GM04503 (cell line): ENCODE results near the gene NBAS.

Experiments
- DNase-seq: peaks from one replicate; pipeline ENCODE4 v3.0.0-alpha.2; 2012; ENCODE audit warnings: low read depth

NBAS gene

DNA sequence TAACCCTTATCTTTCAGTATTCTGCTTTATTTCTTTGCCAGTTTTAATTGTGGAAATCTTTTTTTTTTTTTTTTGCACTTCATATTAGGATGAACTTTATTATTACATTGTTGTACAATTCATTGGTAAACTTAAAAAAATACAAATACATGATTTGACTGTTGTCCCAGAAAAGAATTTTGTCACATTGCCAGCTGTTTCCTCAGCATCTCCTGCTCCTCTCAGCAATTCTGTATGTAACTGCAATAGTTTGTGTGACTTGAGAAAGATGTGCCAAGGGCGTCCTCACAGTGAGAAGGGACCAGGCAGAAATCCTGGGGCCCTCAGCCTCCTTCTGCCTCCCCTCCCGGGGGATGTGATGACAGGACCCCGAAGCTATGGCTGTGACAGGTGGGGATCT lies 254.4 kb downstream of the NBAS start:
- no peak for DNase-seq

DNA sequence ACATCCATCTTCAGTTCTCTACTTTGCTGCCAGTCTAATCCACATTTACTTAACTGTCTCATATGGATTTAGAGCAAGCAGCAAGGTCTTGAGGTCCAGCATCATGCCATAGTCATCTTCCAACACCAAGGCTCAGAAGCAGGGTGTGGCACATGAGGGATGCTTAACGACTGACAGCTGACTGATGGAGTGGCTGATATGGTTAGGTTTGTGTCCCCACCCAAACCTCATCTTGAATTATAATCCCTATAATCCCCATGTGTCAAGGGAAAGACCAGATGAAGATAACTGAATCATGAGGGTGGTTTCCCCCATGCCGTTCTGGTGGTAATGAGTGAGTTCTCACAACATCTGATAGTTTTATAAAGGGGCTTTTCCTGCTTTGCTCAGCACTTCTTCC lies 257.3 kb downstream of the NBAS start:
- no peak for DNase-seq

DNA sequence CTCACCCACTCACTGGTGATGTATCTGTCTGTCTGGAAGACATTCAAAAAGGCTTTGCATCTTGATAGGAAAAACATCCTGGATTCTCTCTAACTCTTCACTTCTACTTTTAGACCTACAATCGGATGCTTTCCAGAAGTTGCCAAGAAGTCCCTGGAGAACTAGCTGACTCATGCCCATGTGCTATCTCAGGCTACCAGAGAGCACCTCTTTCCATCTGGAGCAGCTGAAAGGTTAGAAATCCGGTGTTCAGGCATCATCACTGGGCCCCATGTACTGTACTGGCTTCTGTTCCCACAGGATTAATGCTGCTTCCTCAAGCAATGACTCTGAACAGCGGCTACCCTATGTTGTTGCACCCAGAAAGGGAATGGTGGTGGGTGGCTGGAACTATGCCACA lies 259.0 kb downstream of the NBAS start:
- peak; percentile 39 for DNase-seq

DNA sequence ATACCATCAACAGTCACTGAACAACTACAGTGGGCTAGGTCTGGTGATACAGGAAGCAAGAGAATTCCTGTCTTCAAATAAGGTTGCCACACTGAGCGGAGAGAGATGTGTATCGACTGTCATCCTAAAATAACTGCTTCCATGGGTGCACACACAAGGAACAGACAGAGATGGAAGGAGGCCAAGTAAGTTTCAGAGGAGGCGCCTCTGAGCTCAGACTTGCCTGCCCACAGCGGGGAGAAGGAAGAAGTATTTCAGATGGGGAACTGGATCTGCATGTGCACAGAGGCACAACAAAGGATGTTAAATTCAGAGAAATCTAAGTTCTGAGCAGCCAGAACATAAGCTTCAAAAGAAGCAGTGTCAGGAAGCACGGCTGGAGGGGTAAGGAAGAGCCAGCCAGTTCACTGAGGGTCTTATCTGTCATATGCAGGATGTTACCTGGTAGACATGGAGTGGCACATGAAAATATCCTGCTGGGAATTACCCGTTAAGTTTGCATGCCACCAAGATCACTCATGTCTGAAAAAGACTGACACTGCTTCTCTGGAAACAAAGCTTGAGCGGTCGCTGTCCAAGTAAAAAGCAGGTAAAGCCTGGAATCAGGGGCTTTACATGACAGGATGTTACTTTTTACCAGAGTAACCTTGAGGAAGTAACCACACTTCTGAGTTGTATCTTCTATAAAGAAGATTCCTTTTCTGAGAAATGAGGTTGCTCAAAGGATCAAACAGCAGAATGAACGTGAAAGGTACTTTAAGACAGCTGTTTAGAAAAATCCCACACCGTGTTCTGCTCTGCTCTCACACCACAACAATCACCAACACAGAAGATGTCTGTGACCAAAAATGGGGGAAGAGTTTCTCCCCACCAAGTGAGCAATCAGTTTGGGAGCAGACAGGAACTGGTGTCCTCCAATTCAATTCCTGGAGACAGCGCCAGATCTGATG lies 260.2 kb downstream of the NBAS start:
- no peak for DNase-seq

DNA sequence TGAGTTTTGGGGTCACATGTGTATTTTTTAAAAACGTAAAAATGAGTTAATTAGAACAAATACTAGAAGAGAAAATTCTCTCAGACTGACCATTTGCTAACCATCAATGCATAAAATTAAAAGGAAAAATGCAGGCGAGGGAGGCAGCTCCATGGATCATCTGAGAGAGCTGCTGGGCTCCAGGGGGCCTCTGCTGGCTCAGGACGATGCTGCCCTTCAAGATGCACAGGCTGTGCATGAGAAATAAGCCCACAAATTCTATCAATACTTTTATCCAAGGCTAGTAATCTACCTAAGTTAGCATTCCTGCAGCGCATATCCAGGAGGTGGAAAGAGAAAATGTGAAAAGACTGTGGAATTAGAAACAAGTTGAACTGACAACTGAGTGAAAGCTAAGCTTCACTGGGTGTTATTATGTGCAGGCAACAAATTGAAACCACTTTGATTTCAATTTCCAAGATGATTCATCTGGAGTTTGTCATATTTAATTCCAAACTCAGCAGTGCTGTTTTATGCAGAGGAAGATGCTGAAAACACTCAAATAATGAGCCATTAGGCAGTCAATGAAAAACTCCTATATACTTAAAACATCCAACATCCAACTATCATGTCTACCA lies 261.1 kb downstream of the NBAS start:
- DNase-seq: no peak

DNA sequence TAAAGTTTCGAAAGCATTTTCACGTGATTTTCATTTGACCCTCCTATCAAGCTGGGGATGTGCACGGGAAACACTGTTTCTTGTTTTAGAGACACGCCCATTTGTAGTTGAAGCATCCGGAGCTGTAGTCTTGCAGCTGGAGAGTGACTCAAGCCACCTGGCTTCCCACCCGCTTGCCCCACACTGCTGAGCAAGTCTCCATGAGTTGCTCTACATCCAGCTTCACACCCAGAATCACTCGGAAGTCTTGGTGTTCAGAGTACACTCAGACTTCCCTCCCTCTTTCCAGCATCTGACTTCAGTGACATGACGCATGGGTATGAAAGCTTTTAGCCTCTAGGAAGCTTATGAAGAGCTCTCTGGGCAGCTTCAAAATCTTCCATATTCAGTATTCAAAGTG lies 262.4 kb downstream of the NBAS start:
- DNase-seq: no peak

DNA sequence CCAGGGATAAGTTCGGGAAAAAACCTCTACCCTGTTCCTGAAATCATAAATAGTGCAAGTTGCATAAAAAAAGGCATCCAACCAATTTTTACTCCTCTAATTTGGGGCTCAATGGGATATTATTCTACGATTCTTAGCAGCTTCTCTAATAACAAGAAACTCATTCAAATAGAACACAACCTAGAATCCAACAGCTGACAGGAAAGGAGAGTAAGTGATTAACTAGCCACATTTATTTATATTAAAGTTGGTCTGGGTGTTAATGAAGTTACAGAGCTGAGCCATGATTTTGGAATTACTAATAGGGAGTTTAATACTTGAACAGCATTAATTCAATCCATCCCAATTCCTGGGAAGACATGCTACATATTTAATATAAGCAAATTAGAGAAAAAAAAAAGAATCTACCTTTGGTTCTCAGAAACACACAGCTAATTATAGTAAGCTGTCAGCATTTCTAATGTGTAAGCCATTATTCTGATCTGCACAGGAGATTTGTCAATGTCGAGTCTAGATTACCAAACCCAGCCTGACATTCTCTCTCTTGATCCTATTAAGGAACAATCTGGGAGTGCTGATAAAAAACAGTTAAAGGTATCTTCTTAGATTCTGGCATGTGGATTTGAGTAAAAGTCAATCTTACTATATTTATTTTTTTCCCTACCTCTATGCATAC lies 267.7 kb downstream of the NBAS start:
- no peak for DNase-seq

DNA sequence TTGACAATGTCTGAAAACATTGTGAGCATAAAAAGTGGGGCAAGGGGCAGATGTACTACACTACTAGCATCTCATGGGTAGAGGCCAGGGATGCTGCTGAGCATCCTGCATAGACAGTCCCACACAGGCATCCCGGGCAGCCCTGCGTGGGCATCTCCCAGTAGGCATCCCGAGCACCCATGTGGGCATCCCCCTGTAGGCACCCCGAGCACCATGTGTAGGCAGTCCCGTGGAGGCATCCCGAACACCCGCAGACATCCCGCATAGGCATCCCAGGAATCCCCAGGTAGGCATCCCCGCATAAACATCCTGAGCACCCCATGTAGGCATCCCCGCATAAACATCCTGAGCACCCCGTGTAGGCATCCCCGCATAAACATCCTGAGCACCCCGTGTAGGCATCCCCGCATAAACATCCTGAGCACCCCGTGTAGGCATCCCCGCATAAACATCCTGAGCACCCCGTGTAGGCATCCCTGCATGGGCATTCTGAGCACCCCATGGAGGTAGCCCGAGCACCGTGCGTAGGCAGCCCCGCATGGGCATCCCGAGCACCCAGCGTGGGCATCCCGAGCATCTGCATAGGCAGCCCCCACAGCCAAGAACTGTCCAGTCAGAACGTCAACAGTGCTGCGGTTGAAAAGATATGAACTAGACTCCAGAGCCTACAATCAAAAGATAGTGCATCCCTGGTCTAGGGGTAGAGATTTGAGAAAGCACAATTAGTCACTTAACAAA lies 273.5 kb downstream of the NBAS start:
- no peak for DNase-seq

DNA sequence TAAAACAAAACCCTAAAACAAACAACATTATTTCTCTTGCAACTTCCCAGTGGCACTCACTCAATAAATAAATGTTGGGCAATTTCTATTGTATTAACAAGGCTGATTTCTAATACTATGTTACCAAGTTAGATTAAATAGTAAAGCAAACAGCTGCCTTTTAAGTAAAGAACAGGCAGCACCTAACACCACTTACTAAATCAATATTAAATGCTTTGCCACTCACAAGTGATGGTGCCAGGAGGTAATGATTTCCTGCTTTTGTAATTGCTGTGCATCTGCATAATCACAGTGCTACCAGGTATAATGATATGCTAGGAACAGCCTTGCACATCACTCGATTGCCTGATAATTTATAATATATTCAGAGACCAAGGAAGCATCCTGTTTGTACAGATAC lies 276.5 kb downstream of the NBAS start:
- DNase-seq: no peak

DNA sequence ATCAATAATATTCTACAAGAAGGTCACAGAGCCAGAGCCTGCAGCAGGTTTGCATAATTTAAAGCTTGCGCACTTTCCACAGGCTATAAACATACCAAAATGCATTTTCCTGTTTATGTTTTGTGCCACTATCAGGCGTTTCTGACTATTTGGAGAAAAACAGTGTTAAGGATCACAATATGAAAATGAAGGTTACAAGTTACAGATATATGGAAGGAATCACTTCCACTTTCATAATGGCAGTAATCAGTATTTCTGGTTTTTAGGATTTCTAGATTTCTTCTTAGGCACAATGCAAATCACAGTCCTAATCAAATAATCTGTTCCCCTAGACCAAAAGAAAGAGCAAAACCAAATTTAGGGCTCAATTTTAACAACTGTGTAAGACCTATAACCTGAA lies 279.5 kb downstream of the NBAS start:
- DNase-seq: no peak

DNA sequence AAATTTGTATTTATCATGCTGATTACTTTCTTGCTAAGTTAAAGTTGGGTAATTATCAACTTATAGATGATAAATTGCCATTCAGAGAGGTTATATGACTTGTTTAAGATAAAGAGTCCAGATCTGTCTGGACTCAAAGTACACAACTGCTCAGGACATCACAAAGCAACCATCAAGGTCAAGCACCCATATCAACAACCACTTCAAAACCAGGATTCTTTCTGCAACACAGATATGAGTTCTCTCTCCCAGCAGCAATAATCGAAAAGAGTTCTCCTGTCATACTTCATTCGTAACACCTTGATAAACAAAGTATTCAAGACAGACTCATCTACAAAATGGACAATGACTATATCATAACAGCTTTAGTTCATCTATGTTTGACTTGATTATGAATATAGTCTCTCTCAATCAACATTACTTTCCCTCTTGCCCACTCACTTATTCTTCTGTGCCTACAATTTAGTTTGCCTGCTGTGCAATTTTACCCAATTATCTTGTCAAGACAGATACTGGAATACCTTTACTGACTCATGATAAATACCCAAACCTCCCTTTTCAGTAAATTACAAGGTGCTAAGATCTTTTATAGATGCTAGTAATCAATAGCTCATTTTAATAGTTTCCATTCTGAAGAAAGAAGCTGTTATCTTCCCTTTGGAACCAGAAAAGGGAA lies 281.8 kb downstream of the NBAS start:
- no peak for DNase-seq

DNA sequence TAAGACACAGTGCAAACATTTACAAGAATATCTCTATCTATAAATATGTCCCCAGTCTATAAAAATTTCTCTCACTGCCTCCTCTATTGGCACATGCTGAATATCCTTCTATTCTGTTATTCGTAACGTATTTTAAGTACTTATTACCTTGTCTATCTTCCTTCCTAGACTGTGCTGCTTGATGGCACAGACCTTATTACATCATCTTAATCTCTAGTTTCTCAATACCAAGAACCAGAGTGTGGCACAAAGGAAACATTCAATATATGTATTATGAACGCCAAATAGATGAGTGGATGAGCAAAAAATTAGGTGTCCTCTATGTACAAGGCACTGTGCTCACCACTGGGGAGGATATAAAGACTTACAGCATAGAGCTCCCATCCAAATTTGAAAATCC lies 282.8 kb downstream of the NBAS start:
- DNase-seq: no peak

DNA sequence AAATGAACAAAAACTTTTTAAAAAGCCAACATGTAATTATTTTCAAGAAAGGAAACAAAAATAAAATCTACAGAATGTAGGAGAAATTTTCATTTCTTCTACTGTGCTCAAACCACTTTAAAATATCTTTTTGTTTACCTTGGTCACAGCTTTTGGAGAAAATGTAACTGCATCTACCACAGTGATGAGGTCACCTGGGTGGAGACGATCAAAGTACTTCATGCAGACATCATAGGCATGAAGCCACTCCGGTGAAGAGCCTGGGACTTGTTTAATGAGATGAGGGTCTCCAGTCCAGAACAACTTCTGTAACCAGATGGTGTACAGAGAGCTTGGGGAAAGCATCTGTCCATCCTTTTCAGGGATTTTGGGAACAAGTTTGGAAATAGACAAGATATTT lies 285.8 kb downstream of the NBAS start:
- no peak for DNase-seq

DNA sequence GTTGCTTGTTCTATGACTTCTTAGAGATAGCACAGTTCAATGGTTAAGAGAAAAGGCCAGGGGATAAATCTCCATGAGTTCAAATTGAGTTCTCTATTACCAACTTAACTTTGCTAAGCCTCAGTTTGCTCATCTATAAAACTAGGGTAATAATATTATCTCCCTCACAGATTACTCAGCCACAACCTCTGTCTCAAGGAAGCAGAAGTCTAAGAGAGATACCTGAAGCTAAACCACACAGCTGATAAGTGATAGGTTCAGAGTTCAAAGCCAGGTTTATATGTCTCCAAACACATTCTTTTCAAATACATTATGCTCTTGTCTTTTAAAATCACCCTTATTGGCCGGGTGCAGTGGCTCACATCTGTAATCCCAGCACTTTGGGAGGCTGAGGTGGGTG lies 287.7 kb downstream of the NBAS start:
- DNase-seq: no peak

DNA sequence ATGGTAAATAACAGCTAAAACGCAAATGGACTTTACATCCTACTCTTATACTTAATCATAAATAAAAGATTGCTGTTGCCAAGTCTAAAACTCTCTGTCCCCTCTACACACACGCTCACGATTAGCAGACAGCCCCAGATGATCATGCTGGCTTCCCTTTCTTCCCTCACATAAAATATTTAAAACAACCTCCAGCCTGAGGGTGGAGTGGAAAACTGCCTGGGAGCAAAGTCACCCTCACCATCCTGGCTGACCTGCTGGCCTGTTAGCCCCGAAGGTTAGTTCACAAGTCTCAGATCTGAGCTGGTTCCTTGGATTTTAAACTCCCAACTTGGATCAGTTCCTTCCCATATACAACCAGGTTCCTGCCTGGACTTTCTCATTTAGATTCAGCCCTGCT lies 288.2 kb downstream of the NBAS start:
- DNase-seq: no peak

DNA sequence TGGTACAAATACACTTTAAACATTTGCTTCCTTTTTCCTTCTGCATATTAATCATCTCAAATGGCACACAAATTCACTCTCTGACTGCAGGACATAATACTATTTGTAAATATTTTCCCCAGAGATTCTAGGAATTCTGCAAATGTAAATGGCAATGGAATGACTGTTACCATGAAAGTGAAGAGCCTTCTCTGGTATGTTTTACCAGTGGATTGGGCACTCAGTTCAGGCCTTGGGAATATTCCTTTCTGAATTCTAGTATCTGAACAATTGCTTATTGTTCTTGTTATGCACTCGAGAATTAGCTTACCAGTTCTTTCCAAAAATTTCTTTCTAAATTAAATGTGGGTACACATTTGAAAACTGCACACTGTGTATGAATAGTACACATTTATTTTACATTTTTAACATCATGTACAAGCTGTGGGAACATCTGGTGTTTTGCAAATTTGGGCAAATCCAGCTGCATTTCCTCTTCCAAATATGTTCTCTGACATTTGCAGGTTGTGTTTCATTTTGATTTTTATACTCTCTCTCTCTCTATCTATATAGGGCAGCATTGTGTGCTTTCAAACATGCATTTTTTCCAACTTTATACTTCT lies 289.1 kb downstream of the NBAS start:
- DNase-seq: peak; percentile 30

DNA sequence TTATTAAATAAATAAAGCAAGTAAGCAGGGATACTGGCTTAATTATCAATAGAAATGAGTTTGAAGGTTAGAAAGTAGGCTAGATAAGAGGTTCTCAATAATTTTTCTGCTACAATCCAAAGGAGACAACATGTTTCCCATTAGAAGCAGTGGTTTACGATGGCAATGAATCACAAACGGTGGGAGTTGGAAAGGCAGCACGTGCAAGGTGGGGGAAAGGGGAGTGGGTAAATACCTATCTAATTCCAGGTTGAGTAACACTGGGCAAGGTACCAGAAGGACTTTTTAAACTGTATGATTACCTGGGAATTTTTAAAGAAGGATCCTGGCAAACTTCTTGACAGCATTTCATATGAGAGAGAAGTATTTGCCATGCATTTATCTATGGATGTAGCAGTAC lies 289.9 kb downstream of the NBAS start:
- DNase-seq: no peak

DNA sequence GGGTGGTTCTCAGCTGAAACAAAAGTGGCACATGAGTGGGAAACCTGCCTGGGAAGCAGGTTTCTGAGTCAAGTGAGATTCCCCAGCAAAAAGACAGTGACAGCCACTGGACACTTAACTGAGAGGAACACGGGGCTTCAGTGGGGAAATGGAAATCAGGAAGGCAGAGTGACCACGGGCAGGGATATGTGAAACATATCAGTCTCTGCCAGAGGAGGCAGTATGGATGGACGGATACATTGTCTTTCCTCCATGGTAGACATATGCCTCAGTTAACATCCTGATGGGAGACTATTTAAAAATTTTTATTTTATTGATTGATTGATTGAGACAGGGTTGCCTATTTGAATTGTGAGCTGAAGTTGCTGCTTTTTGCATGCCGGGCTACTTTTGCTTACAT lies 292.1 kb downstream of the NBAS start:
- DNase-seq: no peak

DNA sequence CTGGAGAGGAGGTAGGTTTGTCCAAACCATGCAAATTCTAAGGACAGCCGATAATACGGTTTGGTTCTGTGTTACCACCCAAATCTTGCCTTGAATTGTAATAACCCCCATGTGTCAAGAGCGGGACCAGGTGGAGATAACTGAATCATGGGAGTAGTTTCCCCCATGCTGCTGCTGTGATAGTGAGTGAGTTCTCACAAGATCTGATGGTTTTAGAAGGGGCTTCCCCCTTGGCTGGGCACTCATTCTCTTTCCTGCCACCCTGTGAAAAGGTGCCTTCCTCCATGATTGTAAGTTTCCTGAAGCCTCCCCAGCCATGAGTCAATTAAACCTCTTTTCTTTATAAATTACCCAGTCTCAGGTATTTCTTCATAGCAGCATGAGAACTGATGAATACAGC lies 295.2 kb downstream of the NBAS start:
- DNase-seq: no peak

DNA sequence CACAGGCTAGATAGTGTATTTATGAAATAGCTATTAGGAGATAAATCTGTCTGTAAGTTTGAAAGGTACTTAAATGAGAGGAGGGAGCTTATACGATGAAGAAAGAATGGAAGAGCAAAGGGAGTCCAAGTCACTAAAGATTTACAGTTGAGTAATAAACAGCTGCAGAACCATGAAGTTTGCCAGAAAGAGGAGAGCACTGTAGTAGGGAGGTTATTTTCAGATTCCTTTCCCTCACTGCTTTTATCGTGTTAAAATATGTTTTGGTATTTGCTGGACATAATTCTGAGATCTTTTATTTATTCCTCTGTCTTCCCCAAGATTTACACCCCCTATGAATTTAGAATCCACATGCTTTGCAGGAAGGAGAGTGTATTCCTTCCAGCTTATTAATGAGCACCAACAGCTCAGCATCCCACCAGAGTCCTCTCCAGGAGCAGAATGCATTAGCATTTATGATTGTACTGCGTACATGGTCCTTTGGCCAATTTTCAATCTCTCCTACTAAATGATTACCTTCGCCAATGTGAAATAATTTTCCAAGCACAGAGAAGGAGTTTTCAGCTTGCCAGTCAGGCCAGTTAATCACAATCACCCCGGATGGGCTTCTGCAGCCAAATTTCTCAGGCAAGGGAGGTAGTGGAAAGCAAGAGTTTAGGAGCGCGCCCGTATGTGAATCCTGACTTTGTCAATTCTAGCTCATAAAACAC lies 297.0 kb downstream of the NBAS start:
- DNase-seq: no peak

DNA sequence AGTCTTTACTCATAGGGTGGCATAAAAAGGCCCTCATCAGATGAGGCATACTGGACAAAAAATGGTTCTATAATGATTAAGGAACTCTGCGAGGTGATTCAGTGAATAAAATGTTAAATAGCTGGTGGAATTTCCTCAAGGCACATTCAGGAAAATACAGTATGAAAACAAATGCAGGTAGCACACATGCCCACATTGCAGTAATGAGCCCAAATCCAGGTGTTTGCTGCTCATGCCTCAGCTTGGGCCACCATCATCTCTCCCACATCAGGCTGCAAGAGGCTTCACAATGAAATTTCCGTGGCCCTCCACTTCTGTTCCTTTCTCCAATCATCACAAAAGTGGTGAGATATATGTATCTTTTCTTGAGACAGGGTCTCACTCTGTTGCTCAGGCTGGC lies 298.3 kb downstream of the NBAS start:
- DNase-seq: no peak
